Esophagus (tissue), 2 donors: ENCODE results near the gene CDKAL1. TPM values are rescaled to one million over a fixed set of nuclear protein-coding genes. Genes with fewer than 3 reads are reported as not detected.

ENCODE experiments used
- H3K27ac ChIP-seq, 2 donors: one replicate each; pipeline ENCODE4 v1.5.1; 2013; ENCODE audit warnings: low read depth in 2 of 2, mild to moderate bottlenecking in 2 of 2, inconsistent platforms in 1 of 2, low read length in 1 of 2, moderate library complexity in 1 of 2
- H3K27me3 ChIP-seq, 2 donors: one replicate each; pipeline ENCODE4 v1.6.1; 2013; ENCODE audit warnings: low read length in 2 of 2, control low read depth in 1 of 2, mild to moderate bottlenecking in 1 of 2; ENCODE audit not compliant: insufficient read depth in 2 of 2, control insufficient read depth in 1 of 2
- H3K36me3 ChIP-seq, 2 donors: one replicate each; pipeline ENCODE4 v1.6.1; 2013; ENCODE audit warnings: low read length in 1 of 2; ENCODE audit not compliant: control insufficient read depth in 2 of 2, insufficient read depth in 2 of 2
- H3K4me1 ChIP-seq, 2 donors: one replicate each; pipeline ENCODE4 v1.6.1; 2013; ENCODE audit warnings: low read length in 1 of 2; ENCODE audit not compliant: control insufficient read depth in 2 of 2, insufficient read depth in 2 of 2
- H3K4me3 ChIP-seq, 2 donors: one replicate each; pipeline ENCODE4 v1.5.1; 2013; ENCODE audit warnings: low read length in 2 of 2, mild to moderate bottlenecking in 2 of 2, low read depth in 1 of 2, moderate library complexity in 1 of 2
- H3K9me3 ChIP-seq, 2 donors: one replicate each; pipeline ENCODE4 v1.6.1; 2013; ENCODE audit warnings: mild to moderate bottlenecking in 2 of 2, low read depth in 1 of 2, low read length in 1 of 2, moderate library complexity in 1 of 2; ENCODE audit not compliant: control insufficient read depth in 2 of 2, insufficient read depth in 1 of 2
- WGBS, 2 donors: extraction: QIAGEN DNeasy Blood & Tissue Kit; methylation state at CpG; one replicate each; pipeline ENCODE4 v1.1.7; 2013; 5-methylcytosine and 5-hydroxymethylcytosine counted together
- polyA plus RNA-seq, 2 donors: library from polyadenylated mRNA; stranded (reverse); fragments of 200-250 nt; gene quantifications; one replicate each; pipeline ENCODE4 v1.2.3, GENCODE V29; 2013
- donor health status: healthy with polysubstance abuse.
- donor health status: Bipolar disorder and iron deficiency.

CDKAL1 gene
- polyA plus RNA-seq, 2 donors, result 3.5 TPM

DNA sequence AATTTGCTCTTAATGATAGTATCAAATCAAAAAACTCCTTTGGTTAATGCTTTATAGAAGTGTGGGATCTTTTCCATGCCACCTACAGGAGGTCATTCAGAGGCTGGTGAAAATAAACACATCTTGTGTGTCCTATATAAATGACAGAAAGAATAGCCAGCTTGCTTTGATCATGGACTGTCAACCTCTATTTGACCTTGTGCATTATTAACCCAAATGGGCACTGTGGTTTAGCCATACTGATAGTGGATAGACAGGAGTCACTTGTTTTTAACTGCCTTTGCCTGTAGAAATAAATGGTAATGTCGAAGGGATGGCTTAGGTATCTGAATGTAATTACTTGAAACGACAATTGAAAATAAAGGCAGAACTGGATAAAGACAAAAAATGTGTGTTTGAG is 123.8 kb downstream of the CDKAL1 start:
- Histone ChIP-seq H3K4me1 (peaks cover 0 to 2% of the 10 kb centered on the region in 2 donors), H3K27ac (no peak overlapping the region), H3K4me3 (no peak overlapping the region), H3K27me3 (no peaks in the 10 kb centered on the region), H3K9me3 (no peaks in the 10 kb centered on the region), H3K36me3 (no peaks in the 10 kb centered on the region)
- WGBS, 2 donors, result 82 to 86% methylated on average over 2 of the region's 2 CpGs

DNA sequence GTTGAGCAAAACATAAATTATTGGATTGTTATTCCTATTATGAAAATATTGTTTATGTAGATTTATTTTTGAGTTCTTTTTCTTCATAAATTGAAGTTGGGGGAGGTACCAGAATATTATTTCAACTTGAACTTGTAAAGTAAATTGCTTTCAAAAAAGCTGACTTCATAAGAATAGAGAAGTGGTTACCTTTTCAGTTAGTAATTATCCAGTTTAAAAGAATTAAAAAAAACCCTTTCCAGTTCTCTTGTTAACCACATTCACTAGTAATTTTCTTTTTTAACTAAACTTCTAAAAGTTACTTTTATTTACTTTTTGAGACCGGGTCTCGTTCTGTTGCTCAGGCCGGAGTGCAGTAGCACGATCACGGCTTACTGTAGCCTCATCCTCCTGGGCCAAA is 124.3 kb downstream of the CDKAL1 start:
- H3K4me1 ChIP-seq, result peaks cover 0 to 2% of the 10 kb centered on the region in 2 donors
- WGBS, 2 donors, result 97 to 99% methylated on average over 5 of the region's 5 CpGs

DNA sequence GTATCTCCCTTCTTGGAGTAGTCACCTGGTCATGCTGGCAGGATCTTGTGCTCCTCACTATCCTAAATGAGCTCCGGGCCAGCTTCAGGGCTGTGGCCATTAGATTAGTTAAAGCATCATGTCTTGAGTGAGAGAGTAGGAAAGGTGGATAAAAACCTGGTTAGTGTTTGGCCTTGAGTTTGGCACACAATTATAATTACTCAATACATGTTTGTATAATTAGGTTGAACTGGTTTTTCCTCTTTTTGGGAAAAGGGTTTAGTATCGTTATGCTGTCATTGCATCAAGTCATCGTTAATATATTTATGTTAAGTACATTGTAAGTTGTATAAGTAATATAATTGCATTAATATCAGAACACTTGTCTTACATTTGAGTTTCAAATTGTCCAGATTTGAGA is 126.3 kb downstream of the CDKAL1 start:
- peaks cover 0 to 2% of the 10 kb centered on the region in 2 donors for H3K4me1 ChIP-seq
- no peak overlapping the region for H3K4me3 ChIP-seq
- no peaks in the 10 kb centered on the region for H3K27me3 ChIP-seq
- 51 to 53% methylated on average over 3 of the region's 3 CpGs for WGBS, 2 donors
- no peaks in the 10 kb centered on the region for H3K9me3 ChIP-seq
- peak overlapping the region; percentile 67 to 77 for H3K27ac ChIP-seq
- no peaks in the 10 kb centered on the region for H3K36me3 ChIP-seq

More for the DNA sequence above, 124.3 kb downstream of the CDKAL1 start:
- no peaks in the 10 kb centered on the region for H3K9me3 ChIP-seq
- H3K27ac ChIP-seq, result no peak overlapping the region
- no peak overlapping the region for H3K4me3 ChIP-seq
- no peaks in the 10 kb centered on the region for H3K27me3 ChIP-seq
- H3K36me3 ChIP-seq, result no peaks in the 10 kb centered on the region

DNA sequence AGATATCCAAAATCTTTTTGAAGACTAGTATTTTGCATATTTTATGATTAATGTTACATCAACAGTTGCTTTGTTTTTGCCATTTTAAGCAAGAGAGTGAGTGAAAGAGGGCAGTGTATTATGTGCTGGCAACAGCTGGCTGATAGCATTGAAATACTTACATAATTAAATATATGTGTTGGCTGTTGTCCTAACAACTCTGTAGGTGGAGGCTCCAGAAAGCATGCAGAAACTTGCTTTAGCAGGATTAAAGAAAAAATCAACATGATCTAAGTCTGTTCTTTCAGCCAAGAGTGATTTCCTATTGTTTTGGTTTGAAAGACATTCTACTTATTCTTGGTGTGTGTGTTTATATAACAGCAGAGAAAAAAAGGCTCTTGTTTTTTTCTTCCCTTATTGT is 127.5 kb downstream of the CDKAL1 start:
- Histone ChIP-seq H3K36me3 (no peaks in the 10 kb centered on the region), H3K27ac (no peak overlapping the region), H3K27me3 (no peaks in the 10 kb centered on the region), H3K9me3 (no peaks in the 10 kb centered on the region), H3K4me1 (peaks cover 0 to 2% of the 10 kb centered on the region in 2 donors), H3K4me3 (no peak overlapping the region)

DNA sequence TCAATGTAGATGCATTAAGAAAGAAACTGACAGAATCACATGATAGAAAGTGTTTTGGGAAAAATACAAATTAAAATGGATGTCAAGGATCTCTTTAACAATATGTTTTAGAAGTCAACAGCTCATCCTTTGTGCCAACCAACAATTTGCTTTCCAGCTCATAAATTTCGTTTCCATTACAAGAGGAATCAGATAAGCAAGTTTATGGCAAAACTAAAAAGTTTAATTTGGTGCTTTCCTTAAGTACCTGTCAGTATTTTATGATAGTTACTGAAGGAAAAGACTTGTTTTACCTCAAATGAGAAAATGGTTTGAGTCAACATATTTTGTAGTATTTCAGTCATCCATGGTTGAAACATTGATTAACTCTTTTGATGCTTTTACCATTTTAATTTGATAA is 130.0 kb downstream of the CDKAL1 start:
- 91% methylated on average over 1 of the region's 1 CpG for WGBS, 2 donors

DNA sequence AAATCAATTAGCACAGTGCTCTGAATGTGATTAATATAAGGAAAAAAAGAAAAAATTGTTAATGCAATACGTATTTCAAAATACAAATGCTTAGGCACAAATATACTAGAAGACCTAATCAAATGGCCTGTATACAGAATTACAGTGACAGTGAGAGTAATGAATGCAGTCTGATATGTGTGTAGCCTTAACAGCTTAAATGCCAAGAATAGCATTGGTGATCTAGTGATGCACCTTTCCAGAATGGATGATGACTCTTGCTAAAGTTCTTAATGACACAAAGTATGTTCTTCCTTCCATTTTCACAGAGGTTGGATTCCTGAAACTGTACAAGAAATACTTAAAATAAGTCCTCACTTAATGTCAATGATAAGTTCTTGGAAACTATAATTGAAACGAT is 131.0 kb downstream of the CDKAL1 start:
- H3K4me3 ChIP-seq, result no peak overlapping the region
- no peaks in the 10 kb centered on the region for H3K36me3 ChIP-seq
- no peaks in the 10 kb centered on the region for H3K27me3 ChIP-seq
- no peak overlapping the region for H3K27ac ChIP-seq
- no peaks in the 10 kb centered on the region for H3K9me3 ChIP-seq
- 56 to 97% methylated on average over 2 of the region's 2 CpGs for WGBS, 2 donors
- H3K4me1 ChIP-seq, result peaks cover 0 to 2% of the 10 kb centered on the region in 2 donors

More for the DNA sequence above, 130.0 kb downstream of the CDKAL1 start:
- no peak overlapping the region for H3K27ac ChIP-seq
- peaks cover 0 to 2% of the 10 kb centered on the region in 2 donors for H3K4me1 ChIP-seq
- no peaks in the 10 kb centered on the region for H3K27me3 ChIP-seq
- H3K36me3 ChIP-seq, result no peaks in the 10 kb centered on the region
- H3K9me3 ChIP-seq, result no peaks in the 10 kb centered on the region
- H3K4me3 ChIP-seq, result no peak overlapping the region

DNA sequence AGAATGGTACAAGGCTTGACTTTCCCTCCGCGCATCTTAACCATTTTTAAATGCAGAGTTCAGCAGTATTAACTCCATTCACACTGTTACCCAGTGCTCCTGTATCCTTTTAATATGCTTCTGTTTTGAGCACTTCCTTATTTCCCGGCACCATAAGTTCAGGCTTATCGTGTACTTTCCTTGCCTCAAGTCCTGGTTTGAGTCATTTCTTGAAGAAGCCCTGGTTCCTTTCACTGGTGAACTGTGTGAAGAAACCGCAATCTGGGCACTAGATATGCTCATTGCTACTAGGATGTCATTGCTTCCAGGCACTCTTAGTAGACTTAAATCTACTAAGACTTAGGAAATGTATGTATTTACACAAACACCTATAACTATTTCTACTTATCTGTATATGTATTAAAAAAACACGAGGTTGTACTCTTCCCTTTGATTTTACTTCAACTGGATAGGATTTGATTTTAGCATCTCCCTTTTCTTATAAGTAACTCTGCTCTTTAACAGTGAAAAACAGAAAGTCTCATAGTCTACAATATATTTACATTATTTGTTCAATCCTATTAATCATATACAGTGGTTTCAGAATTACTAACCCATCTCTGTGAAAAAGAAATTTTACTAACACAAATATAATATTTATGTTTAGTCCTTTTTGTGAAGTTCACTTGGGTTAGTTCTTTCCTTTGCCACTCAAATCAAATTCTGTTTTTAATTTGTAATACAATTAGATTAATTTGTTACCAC is 135.5 kb downstream of the CDKAL1 start:
- Histone ChIP-seq H3K9me3 (no peaks in the 10 kb centered on the region), H3K27me3 (no peaks in the 10 kb centered on the region), H3K36me3 (no peaks in the 10 kb centered on the region), H3K27ac (no peak overlapping the region), H3K4me1 (no peaks in the 10 kb centered on the region), H3K4me3 (no peak overlapping the region)
- 83 to 87% methylated on average over 6 of the region's 6 CpGs for WGBS, 2 donors

DNA sequence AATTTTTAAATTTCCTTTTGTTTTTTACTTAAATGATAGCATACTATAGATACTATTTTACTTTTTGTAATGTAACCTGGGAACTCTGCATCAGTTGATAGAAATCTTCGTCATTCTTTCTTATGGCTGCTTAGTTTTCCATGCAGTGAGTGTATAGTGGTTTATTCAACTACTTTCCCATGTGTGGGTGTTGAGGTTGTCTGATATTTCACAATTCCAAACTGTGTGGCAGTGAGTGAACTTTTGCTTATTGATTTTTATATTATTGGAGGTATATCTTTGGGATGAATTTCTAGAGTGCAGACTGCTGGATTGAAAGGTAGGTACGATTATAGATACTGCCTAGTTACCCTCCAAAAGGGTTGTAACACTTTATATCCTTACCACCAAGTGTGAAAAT is 136.5 kb downstream of the CDKAL1 start:
- Histone ChIP-seq H3K27me3 (no peaks in the 10 kb centered on the region), H3K9me3 (no peaks in the 10 kb centered on the region), H3K4me3 (no peak overlapping the region), H3K36me3 (no peaks in the 10 kb centered on the region), H3K4me1 (no peaks in the 10 kb centered on the region), H3K27ac (no peak overlapping the region)
- WGBS, 2 donors, result 98 to 99% methylated on average over 2 of the region's 2 CpGs

DNA sequence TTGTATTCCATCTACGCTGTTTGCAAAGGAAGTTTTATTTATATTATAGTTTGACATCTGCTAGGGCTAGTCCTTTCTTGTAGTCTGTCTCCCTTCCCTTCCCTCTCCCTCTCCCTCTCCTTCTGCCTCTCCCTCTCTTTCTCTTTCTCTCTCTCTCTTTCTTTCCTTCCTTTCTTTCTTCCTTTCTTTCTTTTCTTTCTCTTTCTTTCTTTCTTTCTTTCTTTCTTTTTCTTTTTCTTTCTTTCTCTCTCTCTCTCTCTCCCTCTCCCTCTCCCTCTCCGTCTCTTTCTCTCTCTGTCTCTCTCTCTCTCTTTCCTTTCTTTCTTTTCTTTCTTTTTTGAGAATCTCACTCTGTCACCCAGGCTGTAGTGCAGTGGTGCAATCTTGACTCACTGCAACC is 137.8 kb downstream of the CDKAL1 start:
- Histone ChIP-seq H3K4me1 (no peaks in the 10 kb centered on the region), H3K27ac (no peak overlapping the region), H3K9me3 (no peaks in the 10 kb centered on the region), H3K36me3 (no peaks in the 10 kb centered on the region), H3K4me3 (no peak overlapping the region), H3K27me3 (no peaks in the 10 kb centered on the region)
- 82 to 87% methylated on average over 2 of the region's 2 CpGs for WGBS, 2 donors

DNA sequence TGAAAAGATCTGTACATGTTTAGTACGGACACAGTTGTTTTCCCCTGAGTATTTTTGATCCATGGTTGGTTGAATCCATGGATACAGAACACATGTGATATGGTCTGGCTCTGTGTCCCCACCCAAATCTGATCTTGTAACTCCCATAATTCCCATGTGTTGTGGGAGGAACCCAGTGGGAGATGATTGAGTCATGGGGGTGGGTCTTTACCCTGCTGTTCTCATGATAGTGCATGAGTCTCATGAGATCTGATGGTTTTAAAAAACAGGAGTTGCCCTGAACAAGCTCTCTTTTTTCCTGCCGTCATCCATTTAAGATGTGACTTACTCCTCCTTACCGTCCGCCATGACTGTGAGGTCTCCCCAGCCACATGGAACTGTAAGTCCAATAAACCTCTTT is 139.2 kb downstream of the CDKAL1 start:
- Histone ChIP-seq H3K27ac (no peak overlapping the region), H3K4me1 (no peaks in the 10 kb centered on the region), H3K9me3 (no peaks in the 10 kb centered on the region), H3K4me3 (no peak overlapping the region), H3K36me3 (no peaks in the 10 kb centered on the region), H3K27me3 (no peaks in the 10 kb centered on the region)
- WGBS, 2 donors, result 98% methylated on average over 4 of the region's 4 CpGs
